Measurements from ENCODE around the gene VTI1A.

The VTI1A gene

GRCh38 chr10:112810711-112811151 is 363.7 kb downstream of the VTI1A start:
- no peak for TF ChIP-seq CTCF (IDR thresholded peaks at IDR 0.05)

GRCh38 chr10:112811741-112812551 is 364.9 kb downstream of the VTI1A start:
- TF ChIP-seq CTCF (IDR thresholded peaks at IDR 0.05) = no peak

- no peak for TF ChIP-seq CTCF (IDR thresholded peaks at IDR 0.05)
Observed at GRCh38 chr10:112812586-112812985, 365.6 kb downstream of the VTI1A start.

GRCh38 chr10:112813866-112814591 is 367.0 kb downstream of the VTI1A start:
- no peak for TF ChIP-seq CTCF (IDR thresholded peaks at IDR 0.05)

- TF ChIP-seq CTCF (IDR thresholded peaks at IDR 0.05) = no peak
Observed at GRCh38 chr10:112815269-112816032, 368.4 kb downstream of the VTI1A start.

GRCh38 chr10:112816033-112816430 is 369.0 kb downstream of the VTI1A start:
- TF ChIP-seq CTCF (IDR thresholded peaks at IDR 0.05) = no peak

GRCh38 chr10:112816891-112817290 is 369.9 kb downstream of the VTI1A start:
- TF ChIP-seq CTCF (IDR thresholded peaks at IDR 0.05) = no peak
